HS-27A (cell line): ENCODE data around the gene TTYH1.
"Not testable (repeated sequence)": the region's sequence is repeated elsewhere in the genome, so short reads cannot be mapped to it uniquely, and the experiment has no call there.

Experiments used
- DNase-seq: peaks from one replicate; pipeline ENCODE4 v3.0.0-alpha.2; 2012; ENCODE audit warnings: low read depth, missing footprints

TTYH1 gene

DNA sequence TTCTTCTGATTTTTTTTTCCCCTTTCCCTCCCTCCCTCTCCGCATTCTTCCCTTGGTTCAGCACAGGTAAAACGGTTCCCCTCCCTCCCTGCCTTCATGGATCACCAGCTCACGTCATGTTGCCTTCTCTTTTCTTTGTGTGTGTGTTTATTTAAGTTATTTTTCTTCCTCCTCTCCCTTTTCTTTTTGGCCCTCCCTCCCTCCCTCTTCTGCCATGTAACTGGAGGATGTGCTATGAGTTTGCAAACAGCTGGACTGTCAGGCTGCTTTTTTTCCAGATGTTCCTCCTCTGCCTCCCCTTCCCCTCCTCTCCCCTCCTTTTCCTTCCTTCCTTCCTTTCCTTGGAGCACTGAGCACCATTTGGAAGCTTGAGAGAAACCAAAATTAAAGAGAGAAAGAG lies 46.3 kb downstream of the TTYH1 start:
- no peak for DNase-seq

DNA sequence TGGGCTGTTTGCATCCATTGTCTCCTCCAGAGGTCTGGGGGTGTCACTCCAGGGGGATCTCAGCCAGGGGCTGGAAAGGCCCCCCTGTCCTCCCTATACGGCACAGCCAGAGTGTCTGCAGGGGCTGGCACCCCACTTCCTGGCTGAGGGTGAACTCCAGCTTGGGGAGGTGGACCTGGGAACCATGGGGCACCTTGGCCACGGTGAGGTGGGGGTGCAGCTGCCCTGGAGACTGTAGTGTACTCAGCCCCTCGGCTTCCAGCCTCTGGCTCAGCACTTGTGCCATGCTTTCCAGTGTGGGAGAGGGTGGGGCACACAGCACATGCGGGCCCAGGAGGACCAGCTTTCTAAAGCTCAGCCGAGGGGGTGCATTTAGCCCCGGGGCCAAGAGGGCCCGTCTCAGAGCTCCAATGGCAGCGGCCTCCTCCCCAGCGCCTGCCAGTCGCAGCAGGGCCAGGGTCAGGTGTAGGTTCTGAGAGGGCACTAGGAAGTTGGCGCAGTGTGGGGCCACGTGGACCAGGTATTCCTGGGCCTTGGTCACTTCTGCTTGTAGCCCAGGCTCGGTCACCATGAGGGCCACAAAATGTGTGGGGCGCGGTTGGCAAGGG lies 46.9 kb downstream of the TTYH1 start:
- DNase-seq = no peak

DNA sequence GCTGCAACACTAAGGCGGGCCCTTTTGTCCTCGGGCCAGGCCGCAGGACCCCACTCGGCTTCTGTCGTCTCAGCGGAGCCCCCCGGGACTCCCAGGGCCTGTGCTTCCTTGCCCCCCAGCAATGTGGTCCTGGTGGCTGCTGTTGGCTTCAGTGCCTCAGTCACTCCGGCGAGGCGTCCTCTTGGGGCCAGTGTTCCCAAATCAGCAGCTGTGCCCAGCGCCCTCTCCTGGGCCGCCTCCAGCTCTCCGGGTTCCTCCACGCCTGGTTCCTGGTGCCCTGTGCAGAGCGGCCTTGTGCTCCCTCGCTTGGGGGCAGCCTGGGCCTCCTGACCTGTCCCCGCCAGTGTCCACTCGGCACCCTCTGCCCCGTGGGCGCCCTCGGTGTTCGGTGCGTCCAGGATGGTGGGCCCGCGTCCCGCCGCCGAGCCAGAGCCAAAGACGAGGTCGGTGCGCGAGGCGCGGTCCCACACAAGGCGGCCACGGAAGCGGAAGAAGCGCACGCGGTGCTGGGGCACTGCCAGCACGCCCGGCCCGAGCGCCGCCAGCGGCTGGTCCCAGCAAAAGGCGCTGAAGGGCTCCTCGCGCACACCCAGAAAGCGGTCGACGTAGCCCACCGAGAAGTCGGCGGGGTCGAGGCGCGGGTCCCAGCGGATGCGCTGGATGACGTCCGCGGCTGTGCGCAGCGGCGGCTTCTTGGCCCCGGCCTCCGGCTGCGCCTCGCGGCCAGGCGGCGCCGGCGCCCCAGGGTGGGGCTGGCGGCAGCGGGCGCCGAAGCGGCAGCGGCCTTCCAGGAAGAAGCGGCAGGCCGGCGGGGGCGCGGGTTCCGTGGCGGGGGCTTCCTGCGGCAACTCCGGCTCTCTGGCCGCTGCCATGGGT lies 47.6 kb downstream of the TTYH1 start:
- DNase-seq = peak; percentile 75

DNA sequence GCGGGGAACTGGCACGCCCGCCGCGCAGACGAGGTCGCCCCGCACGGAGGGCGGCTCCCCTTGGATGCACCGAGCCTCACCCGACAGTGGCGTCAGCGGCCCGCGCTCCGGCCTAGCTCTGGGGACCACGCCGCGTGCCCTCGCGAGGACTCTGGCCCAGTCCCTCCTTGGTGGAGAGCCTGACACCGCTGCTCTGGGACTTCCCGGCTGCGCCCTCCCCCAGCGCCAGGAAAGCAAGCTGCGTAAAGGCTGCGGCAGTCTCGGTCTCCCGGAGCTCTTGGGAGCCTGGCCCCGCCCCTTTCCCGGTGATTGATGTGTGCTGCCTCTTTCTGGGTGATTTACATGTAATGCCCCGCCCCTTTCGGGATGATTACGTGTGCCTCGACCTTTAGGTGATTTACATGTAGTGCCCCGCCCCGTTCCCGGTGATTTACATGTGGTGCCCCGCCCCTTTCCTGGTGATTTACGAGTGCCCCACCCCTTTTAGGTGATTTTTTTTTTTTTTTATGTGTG lies 48.3 kb downstream of the TTYH1 start, which contains the start of gene LENG9:
Gene LENG9 (minus strand): TSS at position 248 of the 513 bp plus-strand sequence. CDS start 252 bp downstream, outside the sequence.
- peak; percentile 98 for DNase-seq

DNA sequence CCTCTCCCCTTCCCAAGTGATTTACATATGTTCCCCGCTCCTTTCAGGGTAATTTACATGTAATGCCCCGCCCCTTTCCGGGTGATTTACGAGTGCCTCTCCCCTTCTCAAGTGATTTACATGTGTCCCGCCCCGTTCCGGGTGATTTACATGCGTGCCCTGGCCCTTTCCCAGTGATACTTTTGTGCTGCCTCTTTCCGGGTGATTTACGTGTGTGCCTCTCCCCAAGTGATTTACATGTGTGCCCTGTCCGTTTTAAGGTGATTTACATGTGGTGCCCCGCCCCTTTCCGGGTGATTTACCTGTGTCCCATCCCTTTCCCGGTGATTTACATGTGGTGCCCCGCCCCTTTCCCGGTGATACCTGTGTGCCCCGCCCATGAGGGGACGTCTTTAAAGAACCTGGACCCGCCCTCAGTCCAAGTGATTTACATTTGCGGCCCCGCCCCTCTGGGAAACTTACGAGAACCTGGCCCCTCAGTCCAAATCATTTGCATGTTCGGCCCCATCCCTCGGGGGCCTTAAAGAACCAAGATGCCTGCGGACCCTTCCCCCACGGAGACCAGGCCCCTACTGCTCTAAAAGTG lies 48.9 kb downstream of the TTYH1 start:
- DNase-seq = peak; percentile 79

DNA sequence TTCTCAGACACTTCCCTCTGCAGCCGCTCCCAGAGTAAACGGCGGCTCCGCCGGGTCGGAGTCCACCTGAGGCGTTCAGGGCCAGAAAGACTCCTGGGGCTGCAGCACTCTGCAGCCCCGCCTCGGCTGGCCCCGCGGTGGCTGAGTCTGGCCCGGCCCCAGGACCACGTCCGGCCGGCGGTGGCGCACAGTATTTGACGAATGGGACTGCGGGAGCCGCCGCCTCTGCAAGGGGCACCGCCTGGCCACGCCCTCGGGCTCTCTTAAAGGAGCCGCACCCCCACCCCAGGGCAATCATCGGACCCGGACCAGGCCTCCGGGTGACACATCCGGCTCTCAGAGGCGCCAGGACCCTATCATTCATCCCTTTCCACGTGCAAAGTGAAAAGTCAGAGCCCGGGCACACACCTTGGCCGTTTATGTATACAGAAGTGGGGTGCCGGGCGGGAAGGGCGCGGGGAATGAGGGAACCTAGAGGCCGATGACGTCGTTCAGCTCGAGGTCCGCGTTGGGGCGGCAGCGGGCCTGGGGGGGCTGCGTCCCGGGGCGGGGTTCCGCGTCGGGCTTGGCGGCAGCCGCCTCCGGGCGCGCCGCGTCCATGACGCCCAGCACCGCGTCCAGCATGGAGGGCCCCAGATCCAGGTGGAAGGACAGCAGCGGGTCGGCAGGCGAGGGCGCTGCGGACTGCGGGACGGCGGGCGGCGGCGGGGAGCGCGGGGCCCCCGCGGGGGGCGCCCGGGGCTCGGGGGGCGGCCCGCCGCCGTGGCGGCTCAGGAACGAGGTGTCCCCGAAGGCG lies 49.6 kb downstream of the TTYH1 start:
- DNase-seq = peak; percentile 54

DNA sequence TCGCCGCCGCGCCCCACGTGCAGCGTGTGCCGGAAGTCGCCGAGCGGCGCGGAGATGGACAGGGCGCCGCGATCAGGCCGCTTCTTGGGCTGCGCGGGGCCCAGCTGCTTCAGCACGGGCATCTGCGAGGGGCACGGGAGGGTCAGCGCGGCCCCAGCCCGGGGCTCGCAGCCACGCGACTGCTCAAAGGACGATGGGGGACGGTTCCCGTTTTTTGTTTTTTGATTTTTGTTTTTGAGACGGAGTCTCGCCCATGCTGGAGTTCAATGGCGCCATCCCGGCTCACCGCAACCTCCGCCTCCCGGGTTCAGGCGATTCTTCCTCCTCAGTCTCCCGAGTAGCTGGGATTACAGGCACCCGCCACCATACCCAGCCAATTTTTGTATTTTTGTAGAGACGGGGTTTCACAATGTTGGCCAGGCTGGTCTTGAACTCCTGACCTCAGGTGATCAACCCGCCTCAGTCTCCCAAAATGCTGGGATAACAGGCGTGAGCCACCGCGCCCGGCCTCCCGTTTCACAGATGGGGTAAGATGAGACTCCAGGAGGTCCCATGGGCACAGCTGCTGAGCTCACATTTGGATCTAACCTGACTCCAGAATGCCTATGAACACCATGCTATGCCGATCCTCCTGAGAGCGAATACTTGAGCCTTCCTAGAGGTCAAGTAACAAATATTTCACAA lies 50.3 kb downstream of the TTYH1 start:
- DNase-seq = no peak

DNA sequence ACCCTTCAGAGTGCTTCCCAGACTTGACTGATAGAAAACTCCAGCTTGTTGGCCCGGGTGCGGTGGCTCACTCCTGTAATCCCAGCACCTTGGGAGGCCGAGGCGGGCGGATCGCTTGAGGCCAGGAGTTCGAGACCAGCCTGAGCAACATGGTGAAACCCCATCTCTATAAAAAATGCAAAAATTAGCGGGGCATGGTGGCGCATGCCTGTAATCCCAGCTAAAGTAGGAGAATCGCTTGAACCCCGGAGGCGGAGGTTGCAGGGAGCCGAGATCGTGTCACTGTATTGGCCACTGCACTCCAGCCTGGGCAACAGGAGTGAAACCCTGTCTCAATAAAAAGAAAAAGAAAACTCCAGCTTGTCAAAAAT lies 50.8 kb downstream of the TTYH1 start:
- not testable (repeated sequence) for DNase-seq

DNA sequence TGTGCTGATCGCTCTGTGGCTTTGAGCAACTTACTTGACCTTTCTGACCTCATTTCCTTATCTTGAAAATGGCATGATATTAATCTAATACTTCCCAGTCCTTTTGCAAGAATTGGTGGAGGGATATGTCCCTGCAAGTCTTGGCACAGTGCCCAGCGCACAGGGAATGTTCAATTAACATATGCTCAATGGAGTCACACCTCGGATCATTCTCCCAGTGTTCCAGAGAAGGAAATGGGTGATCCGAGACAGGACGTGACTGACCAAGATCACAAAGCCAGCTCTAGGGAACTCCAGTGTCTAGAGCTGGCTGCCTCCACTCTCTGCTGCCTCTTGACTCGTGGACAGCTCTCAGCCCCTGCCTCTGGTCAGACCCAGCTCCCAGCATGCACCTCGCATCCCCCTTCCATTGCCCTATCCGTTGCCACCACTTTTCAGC lies 54.3 kb downstream of the TTYH1 start:
- no peak for DNase-seq

DNA sequence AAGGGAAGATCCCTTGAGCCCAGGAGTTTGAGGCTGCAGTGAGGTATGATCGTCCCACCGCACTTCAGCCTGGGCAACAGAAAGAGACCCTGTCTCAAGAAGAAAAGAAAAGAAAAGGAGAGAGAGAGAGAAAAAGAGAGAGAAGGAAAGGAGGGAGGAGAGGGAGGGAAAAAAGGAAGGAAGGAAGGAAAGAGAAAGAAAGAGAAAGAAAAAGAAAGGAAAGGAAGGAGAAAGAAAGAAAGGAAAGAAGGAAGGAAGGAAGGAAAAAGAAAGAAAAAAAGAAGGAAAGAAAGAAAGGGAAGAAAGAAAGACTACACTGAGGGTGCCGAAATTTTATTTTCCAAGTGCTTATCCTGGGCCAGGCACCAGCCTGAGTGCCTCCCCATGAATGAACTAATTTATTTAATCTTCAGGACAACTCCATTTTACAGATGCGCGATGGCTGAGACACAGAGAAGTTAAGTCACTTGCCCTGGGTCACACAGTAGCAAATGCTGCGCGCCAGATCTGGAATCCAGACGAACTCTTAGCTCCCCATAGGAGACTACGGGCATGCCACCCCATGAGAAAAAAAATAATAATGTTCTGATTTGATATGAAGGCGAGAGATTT lies 55.1 kb downstream of the TTYH1 start:
- no peak for DNase-seq

DNA sequence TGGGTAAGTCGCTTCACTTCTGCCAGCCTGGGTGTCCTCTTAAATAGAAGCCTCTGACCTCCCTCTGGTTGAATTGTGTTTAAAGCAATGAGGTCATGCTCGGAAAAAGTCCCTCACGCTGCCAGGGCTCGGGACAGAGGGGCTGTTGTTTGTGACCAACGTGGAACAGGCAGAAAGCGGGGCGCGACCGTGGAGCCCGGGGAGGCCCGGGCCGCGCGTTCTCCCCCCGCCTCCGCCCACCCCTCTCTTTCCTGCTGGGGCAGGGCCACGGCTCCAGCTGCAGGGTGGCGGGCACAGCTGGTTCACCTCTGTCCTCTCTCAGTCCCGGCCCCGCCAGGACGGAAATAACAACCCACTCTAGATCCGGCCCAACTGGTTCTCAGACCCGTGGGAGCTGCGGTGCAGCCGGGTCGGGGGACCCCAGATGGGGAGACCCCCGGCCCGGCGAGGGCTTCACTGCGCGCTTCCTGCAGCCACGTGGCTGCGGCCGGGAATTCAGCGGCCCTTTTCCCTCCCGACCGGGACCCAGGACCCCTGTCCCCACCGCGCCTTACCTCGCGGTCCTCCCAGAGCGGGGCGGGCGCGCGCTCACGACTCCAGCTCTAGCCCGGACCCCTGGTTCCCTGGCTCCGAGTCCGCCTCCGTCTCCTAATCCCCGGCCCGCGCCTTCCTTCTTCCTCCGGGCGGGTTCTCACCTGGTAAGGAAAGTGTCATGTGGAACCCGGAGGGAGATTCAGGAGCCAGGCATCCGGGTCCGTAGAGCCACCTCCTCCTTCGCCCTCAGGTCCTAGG lies 55.9 kb downstream of the TTYH1 start:
- DNase-seq = no peak

DNA sequence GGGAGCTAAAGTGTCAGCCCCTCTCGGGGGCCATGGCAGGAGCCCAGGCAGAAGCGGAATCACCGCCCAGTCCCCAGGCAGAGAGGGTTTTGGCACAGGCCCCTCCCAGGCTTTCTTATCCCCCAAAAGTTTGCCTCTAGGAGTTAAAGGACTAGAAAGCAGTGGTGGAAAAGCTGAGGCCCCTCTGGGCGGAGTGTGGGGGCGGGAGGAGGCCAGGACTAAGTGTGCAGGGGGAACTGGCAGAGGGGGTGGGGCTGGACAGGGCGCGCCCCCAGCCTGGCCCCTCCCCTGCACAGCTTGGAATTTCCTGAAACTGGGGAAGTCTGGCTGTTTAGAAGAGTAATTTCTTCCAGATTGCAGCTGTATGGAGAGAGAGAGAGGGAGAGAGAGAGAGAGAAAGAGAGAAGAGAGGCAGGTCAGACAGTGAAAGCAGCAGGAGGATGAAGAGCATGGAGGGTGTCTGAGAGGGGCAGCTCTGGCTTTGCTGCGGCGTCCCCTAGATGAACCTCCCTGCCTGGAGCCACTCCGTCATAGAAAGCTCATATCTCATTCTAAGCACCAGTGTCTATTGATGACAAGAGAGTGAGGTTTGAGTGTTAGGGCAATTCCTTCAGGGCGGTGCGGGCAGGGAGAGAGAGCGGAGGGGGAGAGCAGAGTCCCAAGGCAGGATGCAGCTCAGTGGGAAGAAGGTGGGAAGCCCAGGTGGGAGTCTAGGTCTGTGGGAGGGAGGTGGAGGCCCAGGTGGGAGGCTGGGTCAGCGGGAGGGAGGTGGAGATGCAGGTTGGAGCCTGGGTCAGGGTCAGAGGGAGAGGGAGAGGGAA lies 58.0 kb downstream of the TTYH1 start, which contains the start of gene CDC42EP5:
Gene CDC42EP5 (minus strand): TSS at position 226 of the 821 bp plus-strand sequence. CDS start 7,749 bp downstream, outside the sequence.
- no peak for DNase-seq

DNA sequence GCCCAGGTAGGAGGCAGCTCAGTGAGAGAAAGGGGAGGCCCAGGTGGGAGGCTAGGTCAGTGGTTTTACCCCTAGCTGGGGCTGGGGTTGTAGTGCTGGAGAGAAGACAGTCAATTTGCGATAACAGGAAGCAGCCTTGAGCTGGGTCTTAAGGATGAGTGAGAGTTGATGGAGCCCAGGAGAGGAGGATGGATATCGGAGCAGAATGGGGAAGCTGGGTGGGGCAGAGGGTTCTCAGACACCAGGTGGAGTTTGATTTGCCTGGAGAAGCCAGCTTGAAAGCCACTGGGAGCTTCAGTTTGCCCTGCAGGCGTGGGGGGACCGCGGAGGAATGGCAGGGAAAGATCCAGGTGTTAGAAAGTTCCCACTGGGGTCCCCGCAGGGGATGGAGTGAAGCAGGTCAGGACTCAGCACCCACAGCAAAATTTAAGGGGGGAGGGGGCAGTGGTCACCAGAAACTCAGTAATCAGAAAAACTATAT lies 58.7 kb downstream of the TTYH1 start:
- DNase-seq = no peak

DNA sequence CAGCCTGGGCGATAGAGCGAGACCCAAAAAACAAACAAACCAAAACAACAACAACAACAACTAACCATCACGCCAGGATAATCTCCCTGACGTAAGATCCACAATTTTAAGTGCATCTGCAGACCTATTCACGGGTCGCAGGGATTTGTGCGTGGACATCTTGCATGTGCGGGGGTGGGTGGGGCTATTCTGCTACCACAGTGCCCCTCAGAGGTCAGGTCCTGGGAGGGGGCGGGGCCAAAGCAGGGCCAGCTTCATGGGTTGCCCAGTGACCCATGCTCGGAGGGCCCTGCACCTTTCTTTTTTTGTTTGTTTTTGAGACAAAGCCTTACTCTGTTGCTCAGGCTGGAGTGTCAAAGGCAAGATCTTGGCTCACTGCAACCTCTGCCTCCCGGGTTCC lies 60.4 kb downstream of the TTYH1 start:
- no peak for DNase-seq

DNA sequence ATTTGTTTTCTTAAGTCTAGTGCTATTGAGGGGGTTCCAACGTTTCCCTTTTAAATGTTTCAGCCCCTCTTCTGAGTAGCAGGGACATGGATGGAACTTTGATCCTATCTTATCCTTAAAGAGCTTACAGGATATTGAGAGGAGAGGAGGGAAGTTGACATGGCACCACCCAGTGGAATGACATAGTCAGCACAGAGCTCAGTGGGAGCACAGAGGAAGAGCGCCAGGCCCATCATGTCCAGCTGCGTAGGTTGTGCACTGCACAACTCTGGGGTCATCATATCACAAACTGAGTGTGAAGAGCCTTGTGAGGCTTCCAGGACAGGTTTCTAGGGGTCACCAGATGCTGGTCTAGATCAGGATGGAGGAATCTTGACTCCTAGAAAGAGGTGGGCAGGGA lies 62.4 kb downstream of the TTYH1 start:
- DNase-seq = no peak

DNA sequence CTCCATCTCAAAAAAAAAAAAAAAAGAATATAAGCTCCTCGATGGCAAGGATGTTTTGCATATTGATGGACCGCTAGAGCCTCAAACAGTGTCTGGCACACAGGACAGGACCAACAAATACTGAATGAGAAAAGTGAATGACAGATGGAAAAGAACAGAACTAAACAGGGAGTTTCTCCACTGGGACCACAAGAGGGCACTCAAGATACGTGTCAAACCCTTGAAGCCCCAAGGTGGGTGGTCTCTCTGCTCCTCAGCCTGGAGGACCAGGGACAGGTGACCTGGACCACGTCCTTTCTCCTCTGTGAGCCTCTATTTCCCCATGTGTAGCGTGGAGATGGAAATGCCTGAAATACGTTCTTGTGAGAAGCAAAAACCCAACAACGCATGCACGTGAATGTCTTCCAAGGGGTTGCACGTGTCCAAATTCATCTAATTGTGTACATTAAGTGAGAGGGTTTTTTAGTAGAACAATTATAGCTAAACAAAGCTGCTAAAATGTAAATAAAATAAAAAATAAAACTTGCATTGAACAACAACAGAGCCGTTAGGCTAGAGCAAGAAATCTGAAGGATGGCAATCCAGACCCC lies 63.5 kb downstream of the TTYH1 start:
- no peak for DNase-seq

DNA sequence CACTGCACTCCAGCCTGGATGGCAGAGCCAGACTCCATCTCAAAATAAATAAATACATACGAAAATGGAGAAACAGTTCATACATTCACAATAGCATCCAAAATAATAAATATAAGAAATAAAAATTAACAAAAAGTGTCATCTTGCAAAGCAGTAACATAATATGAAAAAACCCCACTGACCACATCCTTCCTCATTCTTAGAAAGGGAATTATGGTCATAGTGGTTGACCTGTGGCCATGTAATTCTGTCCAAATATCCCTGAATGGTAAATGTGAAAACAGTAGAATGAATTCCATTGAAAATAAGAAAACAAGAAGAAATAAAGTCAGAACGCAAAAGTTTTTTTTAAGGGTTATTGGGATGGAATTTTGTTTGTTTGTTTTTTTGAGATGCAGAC lies 64.8 kb downstream of the TTYH1 start:
- no peak for DNase-seq

DNA sequence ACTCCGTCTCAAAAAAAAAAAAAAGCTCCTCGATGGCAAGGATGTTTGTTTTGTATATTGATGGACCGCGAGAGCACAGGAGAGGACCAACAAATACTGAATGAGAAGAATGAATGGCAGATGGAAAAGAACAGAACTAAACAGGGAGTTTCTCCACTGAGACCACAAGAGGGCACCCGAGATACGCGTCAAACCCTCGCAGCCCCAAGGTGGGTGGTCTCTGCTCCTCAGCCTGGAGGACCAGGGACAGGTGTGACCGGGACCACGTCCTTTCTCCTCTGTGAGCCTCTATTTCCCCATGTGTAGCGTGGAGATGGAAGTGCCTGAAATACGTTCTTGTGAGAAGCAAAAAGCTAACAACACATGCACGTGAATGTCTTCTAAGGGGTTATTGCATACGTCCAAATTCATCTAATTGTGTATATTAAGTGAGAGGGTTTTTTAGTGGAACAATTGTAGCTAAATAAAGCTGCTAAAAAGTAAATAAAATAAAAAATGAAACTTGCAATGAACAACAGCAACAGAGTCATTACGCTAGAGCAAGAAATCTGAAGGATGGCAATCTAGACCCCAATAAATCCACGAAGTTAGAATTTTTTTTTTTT lies 66.2 kb downstream of the TTYH1 start:
- peak; percentile 41 for DNase-seq
